Right renal pelvis (tissue), 4 donors: Measurements from ENCODE around the gene DHRS2. TPM values are rescaled to one million over a fixed set of nuclear protein-coding genes. Genes with fewer than 3 reads are reported as not detected.
"Not testable (repeated sequence)": the region's sequence is repeated elsewhere in the genome, so short reads cannot be mapped to it uniquely, and the experiment has no call there.

Source experiments
- DNase-seq, 4 donors: peaks; one replicate each; pipeline ENCODE4 v3.0.0-alpha.2; 2013; ENCODE audit warnings: low read depth in 4 of 4, low spot score in 3 of 4, missing footprints in 1 of 4
- polyA plus RNA-seq, 4 donors: library from polyadenylated mRNA; unstranded; fragments of 120-200 nt; gene quantifications; one replicate each; pipeline ENCODE4 v1.2.1, GENCODE V29; 2013; ENCODE audit not compliant: insufficient read length in 4 of 4

Gene DHRS2
- polyA plus RNA-seq, 4 donors: 17.4 to 102 (median 56.9) TPM

DNA sequence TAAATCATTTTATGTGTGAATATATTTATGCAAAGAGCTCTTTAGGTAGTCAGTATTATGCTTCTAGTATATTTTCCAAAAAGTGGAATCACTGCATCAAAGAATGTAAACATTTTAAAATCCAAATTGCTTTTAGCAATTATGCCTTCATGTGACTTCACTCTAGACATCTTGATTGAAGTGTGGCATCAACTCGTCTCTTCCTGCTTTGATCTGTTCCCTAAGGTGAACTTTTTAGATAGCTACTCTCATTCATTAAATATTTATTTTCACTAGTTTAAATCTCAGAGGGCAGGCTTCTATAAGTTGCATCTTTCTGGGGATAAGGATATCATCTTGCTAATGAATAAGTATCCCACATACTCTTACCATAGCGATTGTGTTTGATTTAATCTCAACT, 39.2 kb downstream of the DHRS2 start:
- DNase-seq: no peak

DNA sequence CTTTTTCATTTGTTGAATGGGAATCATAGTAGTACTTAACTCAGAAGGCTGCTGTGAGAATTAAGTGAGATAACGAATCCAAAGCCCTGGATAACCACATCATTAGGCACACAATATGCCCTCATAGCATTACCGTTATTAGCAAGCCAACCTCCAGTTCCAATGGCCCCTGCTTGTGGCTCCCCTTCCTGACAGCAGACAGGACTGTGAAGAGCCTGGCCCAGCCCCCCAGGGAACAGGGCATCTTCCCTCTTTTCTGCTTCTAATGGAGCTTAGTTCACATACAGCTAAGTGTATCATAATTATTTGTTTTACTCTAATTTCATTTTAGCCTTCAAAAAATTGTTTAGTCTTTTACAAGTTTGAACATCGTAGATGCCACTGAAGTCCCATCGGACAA, 39.7 kb downstream of the DHRS2 start:
- DNase-seq: no peak

DNA sequence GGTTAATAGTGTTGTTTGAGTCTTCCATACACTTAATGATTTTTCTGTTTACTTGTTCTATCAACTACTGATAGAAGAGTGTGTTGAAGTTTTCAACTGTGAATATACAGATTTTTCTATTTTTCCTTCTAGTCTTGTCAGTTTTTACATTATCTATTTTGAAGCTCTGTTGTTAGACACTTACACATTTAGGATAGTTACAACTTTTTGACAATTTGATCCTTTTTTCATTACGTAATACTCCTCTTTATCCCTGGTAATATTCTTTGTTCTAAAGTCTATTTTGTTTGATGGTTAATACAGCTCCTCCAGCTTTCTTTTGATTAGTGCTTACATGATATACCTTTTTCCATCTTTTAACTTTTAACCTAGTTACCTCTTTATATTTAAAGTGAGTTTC, 45.2 kb downstream of the DHRS2 start:
- DNase-seq: no peak

- not testable (repeated sequence) for DNase-seq
Measured at GRCh38 chr14:23689709-23690514, 53.7 kb downstream of the DHRS2 start.

DNA sequence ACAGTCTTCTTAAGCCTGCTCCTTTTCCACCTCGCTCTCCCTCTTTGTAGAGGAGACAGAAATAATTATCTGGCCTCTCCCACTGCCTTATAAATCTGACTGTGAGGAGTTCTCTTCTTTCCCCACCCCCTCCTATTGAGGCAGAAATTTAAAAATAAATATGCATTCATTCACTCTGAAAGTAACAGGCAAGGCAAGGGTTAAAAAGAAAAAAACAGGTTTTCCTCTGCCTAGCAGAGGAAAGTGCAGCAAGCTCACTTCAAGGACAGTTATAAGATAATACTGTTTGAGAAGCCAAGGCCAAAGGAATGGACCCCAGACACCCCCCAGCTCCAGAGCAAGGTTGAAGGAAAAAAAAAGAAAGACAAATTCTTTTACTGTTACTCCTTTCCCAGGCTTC, 56.3 kb downstream of the DHRS2 start:
- no peak for DNase-seq

DNA sequence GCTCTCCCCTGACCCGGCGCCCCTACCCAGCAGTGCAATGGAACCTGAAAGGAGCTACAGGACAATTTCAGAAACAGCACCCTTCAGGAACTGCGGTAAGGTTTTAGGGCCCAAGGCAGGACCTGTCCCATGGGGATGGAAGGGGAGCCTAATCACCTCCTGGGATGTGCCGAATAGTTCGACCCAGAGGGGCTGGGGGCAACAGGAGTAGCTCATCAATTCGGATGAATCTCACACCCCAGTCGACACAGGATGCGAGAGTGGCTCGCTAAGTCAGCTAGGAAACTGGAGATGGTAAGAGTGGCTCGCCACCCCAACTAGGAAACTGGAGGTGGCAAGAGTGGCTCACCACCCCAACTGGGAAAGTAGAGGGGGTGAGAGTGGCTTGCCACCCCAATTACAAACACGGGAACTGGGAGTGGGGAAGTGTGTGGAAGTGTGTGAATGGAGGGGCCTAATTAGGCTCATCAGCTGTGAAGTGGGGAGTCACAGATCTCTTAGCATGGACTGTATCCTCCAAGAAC, 57.1 kb downstream of the DHRS2 start:
- no peak for DNase-seq

DNA sequence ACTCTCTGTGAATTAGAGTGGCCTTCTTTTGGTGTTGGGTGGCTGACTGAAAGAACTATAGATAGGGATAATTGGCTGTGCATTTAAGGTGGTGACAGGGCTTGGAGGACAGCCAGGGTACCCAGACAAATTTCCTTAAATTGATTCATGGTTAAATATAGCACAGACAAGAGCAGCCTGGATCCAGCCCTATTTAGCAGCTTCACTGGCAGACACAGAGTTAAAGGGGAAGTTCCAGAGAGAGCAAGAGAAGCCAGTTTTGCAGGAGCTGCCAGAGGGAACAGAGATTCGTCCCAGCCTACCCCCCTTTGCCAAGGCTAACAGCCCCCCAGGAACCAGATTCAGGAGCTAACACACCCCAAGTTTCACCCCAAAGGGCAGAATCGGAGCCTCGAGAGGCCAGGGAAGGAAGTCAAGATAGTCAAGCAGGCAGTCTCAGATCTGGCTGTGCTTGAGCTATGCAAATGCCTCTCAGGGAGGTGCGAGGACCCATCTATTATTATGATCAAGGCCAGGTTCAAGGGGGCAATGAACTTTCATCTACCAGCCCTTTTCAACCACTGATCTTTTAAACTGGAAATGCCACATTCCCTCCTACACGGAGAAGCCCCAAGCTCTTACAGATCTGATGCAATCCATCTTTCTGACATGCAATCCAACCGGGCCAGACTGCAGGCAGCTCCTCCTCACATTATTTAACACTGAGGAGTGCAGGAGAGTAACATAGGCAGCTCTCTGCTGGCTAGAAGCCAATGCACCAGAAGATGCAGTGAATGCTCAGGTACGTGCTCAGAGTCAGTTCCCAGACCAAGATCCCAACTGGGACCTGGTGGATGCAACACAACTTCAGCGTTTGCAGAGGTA, 58.2 kb downstream of the DHRS2 start:
- DNase-seq: peak in 1 of 4 donors; percentile 18

Other genes with a start within 250 kb of the DHRS2 start
- under 1 TPM; 0.17 to 0.24 (median 0.22) TPM for gene MYH6, start 228.1 kb upstream of the DHRS2 start, polyA plus RNA-seq
- under 1 TPM; 0.19 to 0.32 (median 0.24) TPM for gene MYH7, start 200.7 kb upstream of the DHRS2 start, polyA plus RNA-seq
- gene NGDN, start 166.7 kb upstream of the DHRS2 start, polyA plus RNA-seq: 10 to 100 TPM; 62.3 to 67.5 (median 64.8) TPM
- 1 to 10 TPM; 6.7 to 7.8 (median 6.9) TPM for gene ZFHX2, start 84.6 kb upstream of the DHRS2 start, polyA plus RNA-seq
- gene THTPA, start 80.1 kb upstream of the DHRS2 start, polyA plus RNA-seq: 10 to 100 TPM; 15.8 to 21.1 (median 17.3) TPM
- gene AP1G2, start 68.6 kb upstream of the DHRS2 start, polyA plus RNA-seq: 10 to 100 TPM; 71.7 to 89.8 (median 78.0) TPM
- 10 to 100 TPM in 3 of 4 donors, 1 to 10 TPM in 1; 9.5 to 11.6 (median 10.7) TPM for gene JPH4, start 57.6 kb upstream of the DHRS2 start, polyA plus RNA-seq